ENCODE results near the gene TOP2A. TPM values are rescaled to one million over a fixed set of nuclear protein-coding genes. Genes with fewer than 3 reads are reported as not detected.

TOP2A gene
- total RNA-seq, 1 donor from 2014 or later: 41.9 TPM

- H3K4me3 Mint-ChIP-seq (ENCODE audit: unreplicated experiment): no peak overlapping the region
- H3K36me3 Mint-ChIP-seq (ENCODE audit: unreplicated experiment): no peaks in the 10 kb centered on the region
- H3K9me3 Mint-ChIP-seq (ENCODE audit: unreplicated experiment): no peaks in the 10 kb centered on the region
- no peak overlapping the region for H3K27ac Mint-ChIP-seq (ENCODE audit: unreplicated experiment)
- DNase-seq (ENCODE audit: extremely low spot score, unreplicated experiment): no peak
- no peaks in the 10 kb centered on the region for H3K27me3 Mint-ChIP-seq (ENCODE audit: unreplicated experiment)
- peak; percentile 54 for TF ChIP-seq CTCF (IDR thresholded peaks at IDR 0.05)
- peaks cover 7% of the 10 kb centered on the region for H3K4me1 Mint-ChIP-seq (ENCODE audit: unreplicated experiment)
Observed at GRCh38 chr17:40433551-40434415, 16.1 kb upstream of the TOP2A start.

DNA sequence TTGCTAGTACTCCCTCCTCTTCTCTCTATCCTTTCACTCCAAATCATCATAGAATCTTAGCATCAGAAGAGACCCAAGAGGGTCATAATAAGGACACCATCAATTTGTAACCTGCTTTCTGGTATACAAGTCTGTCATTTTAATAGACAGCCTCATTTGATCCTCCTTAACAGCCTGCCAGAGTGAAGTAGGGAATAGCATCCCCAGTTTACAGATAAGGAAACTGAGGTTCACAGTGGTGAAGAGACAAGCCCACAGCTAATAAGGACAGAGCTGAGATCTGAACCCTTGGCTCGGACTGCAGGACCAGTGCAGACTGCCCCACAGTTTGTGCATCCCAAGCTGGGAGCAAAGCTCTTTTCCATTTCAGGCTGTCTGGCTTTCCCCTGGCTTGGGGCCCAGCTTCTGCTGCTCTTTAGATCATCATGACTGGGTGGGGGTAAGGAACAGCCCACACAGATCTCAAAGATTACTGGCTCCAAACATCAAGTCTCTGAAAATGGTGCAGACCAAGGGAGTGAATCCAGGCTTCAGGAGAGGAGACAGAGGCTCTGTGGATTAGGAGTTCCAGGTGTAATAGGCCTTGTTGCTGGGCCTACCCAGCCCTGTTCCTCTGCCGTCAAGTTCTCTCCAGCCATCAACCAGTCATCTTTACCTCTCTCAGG is 15.3 kb upstream of the TOP2A start:
- no peak for DNase-seq (ENCODE audit: extremely low spot score, unreplicated experiment)
- H3K27me3 Mint-ChIP-seq (ENCODE audit: unreplicated experiment): no peaks in the 10 kb centered on the region
- H3K4me3 Mint-ChIP-seq (ENCODE audit: unreplicated experiment): no peak overlapping the region
- H3K4me1 Mint-ChIP-seq (ENCODE audit: unreplicated experiment): peaks cover 7% of the 10 kb centered on the region
- no peaks in the 10 kb centered on the region for H3K9me3 Mint-ChIP-seq (ENCODE audit: unreplicated experiment)
- no peaks in the 10 kb centered on the region for H3K36me3 Mint-ChIP-seq (ENCODE audit: unreplicated experiment)
- H3K27ac Mint-ChIP-seq (ENCODE audit: unreplicated experiment): peak overlapping the region; percentile 66
- TF ChIP-seq CTCF (IDR thresholded peaks at IDR 0.05): no peak

GRCh38 chr17:40431231-40431602 is 13.5 kb upstream of the TOP2A start:
- no peaks in the 10 kb centered on the region for H3K9me3 Mint-ChIP-seq (ENCODE audit: unreplicated experiment)
- peaks cover 2% of the 10 kb centered on the region for H3K4me1 Mint-ChIP-seq (ENCODE audit: unreplicated experiment)
- no peaks in the 10 kb centered on the region for H3K36me3 Mint-ChIP-seq (ENCODE audit: unreplicated experiment)
- no peak overlapping the region for H3K4me3 Mint-ChIP-seq (ENCODE audit: unreplicated experiment)
- TF ChIP-seq CTCF (IDR thresholded peaks at IDR 0.05): no peak
- DNase-seq (ENCODE audit: extremely low spot score, unreplicated experiment): no peak
- no peak overlapping the region for H3K27ac Mint-ChIP-seq (ENCODE audit: unreplicated experiment)
- H3K27me3 Mint-ChIP-seq (ENCODE audit: unreplicated experiment): no peaks in the 10 kb centered on the region

GRCh38 chr17:40430272-40431230 is 12.9 kb upstream of the TOP2A start:
- Mint-ChIP-seq H3K9me3 (ENCODE audit: unreplicated experiment) (no peaks in the 10 kb centered on the region), H3K4me1 (ENCODE audit: unreplicated experiment) (peaks cover 2% of the 10 kb centered on the region), H3K4me3 (ENCODE audit: unreplicated experiment) (no peak overlapping the region), H3K27ac (ENCODE audit: unreplicated experiment) (no peak overlapping the region), H3K36me3 (ENCODE audit: unreplicated experiment) (no peaks in the 10 kb centered on the region), H3K27me3 (ENCODE audit: unreplicated experiment) (no peaks in the 10 kb centered on the region)
- DNase-seq (ENCODE audit: extremely low spot score, unreplicated experiment): no peak
- TF ChIP-seq CTCF (IDR thresholded peaks at IDR 0.05): no peak
